Measurements from ENCODE around the gene STAT6.

Gene STAT6

GRCh38 chr12:57099766-57100165 lies 11.4 kb downstream of the STAT6 start:
- Histone ChIP-seq H3K4me1 (ENCODE audit: insufficient read depth, low read length, severe bottlenecking) (no peaks in the 10 kb centered on the region), H3K9ac (ENCODE audit: low read length) (no peak overlapping the region), H3K4me2 (ENCODE audit: low read length) (no peak overlapping the region), H3K79me2 (ENCODE audit: insufficient read depth, low read length) (no peaks in the 10 kb centered on the region), H3K4me3 (ENCODE audit: low read depth, low read length, poor library complexity, severe bottlenecking) (no peak overlapping the region), H3K27me3 (ENCODE audit: insufficient read depth, low read length) (no peaks in the 10 kb centered on the region), H3K9me2 (ENCODE audit: low read depth, low read length) (no peaks in the 10 kb centered on the region), H2AFZ (ENCODE audit: low read length) (no peak overlapping the region), H3F3A (ENCODE audit: insufficient read depth, low read length) (no peaks in the 10 kb centered on the region), H3K36me3 (ENCODE audit: insufficient read depth, low read length) (peaks cover 81% of the 10 kb centered on the region), H3K9me3 (ENCODE audit: low read length) (no peaks in the 10 kb centered on the region), H4K20me1 (ENCODE audit: insufficient read depth, low read length) (no peaks in the 10 kb centered on the region), H3K27ac (ENCODE audit: low read depth, low read length, poor library complexity, severe bottlenecking) (no peak overlapping the region)
- TF ChIP-seq EZH2 (IDR thresholded peaks at IDR 0.05; ENCODE audit: borderline replicate concordance, low read length): no peak

GRCh38 chr12:57099047-57099714 lies 12.0 kb downstream of the STAT6 start:
- Histone ChIP-seq H4K20me1 (ENCODE audit: insufficient read depth, low read length) (no peaks in the 10 kb centered on the region), H3K27ac (ENCODE audit: low read depth, low read length, poor library complexity, severe bottlenecking) (no peak overlapping the region), H3K9ac (ENCODE audit: low read length) (no peak overlapping the region), H3K9me2 (ENCODE audit: low read depth, low read length) (no peaks in the 10 kb centered on the region), H2AFZ (ENCODE audit: low read length) (no peak overlapping the region), H3K4me2 (ENCODE audit: low read length) (no peak overlapping the region), H3K9me3 (ENCODE audit: low read length) (no peaks in the 10 kb centered on the region), H3F3A (ENCODE audit: insufficient read depth, low read length) (no peaks in the 10 kb centered on the region), H3K4me3 (ENCODE audit: low read depth, low read length, poor library complexity, severe bottlenecking) (no peak overlapping the region), H3K4me1 (ENCODE audit: insufficient read depth, low read length, severe bottlenecking) (peaks cover 4% of the 10 kb centered on the region), H3K79me2 (ENCODE audit: insufficient read depth, low read length) (no peaks in the 10 kb centered on the region), H3K36me3 (ENCODE audit: insufficient read depth, low read length) (peaks cover 77% of the 10 kb centered on the region), H3K27me3 (ENCODE audit: insufficient read depth, low read length) (no peaks in the 10 kb centered on the region)
- TF ChIP-seq CTCF (IDR thresholded peaks at IDR 0.05; ENCODE audit: low read length) (no peak), EZH2 (IDR thresholded peaks at IDR 0.05; ENCODE audit: borderline replicate concordance, low read length) (no peak)

GRCh38 chr12:57098546-57098945 lies 12.6 kb downstream of the STAT6 start:
- no peaks in the 10 kb centered on the region for H4K20me1 ChIP-seq (ENCODE audit: insufficient read depth, low read length)
- H3K9me3 ChIP-seq (ENCODE audit: low read length): no peaks in the 10 kb centered on the region
- no peaks in the 10 kb centered on the region for H3K27me3 ChIP-seq (ENCODE audit: insufficient read depth, low read length)
- H3K4me1 ChIP-seq (ENCODE audit: insufficient read depth, low read length, severe bottlenecking): peaks cover 10% of the 10 kb centered on the region
- H3K36me3 ChIP-seq (ENCODE audit: insufficient read depth, low read length): peaks cover 71% of the 10 kb centered on the region; the same call in 1 of the 2 replicates
- H3K27ac ChIP-seq (ENCODE audit: low read depth, low read length, poor library complexity, severe bottlenecking): no peak overlapping the region
- no peak overlapping the region for H2AFZ ChIP-seq (ENCODE audit: low read length)
- H3F3A ChIP-seq (ENCODE audit: insufficient read depth, low read length): no peaks in the 10 kb centered on the region
- no peak overlapping the region for H3K4me2 ChIP-seq (ENCODE audit: low read length)
- no peaks in the 10 kb centered on the region for H3K9me2 ChIP-seq (ENCODE audit: low read depth, low read length)
- H3K4me3 ChIP-seq (ENCODE audit: low read depth, low read length, poor library complexity, severe bottlenecking): no peak overlapping the region
- no peaks in the 10 kb centered on the region for H3K79me2 ChIP-seq (ENCODE audit: insufficient read depth, low read length)
- H3K9ac ChIP-seq (ENCODE audit: low read length): no peak overlapping the region
- TF ChIP-seq EZH2 (IDR thresholded peaks at IDR 0.05; ENCODE audit: borderline replicate concordance, low read length): no peak
- TF ChIP-seq CTCF (IDR thresholded peaks at IDR 0.05; ENCODE audit: low read length): no peak

GRCh38 chr12:57097554-57097835 lies 13.7 kb downstream of the STAT6 start:
- no peak overlapping the region for H3K4me2 ChIP-seq (ENCODE audit: low read length)
- no peaks in the 10 kb centered on the region for H4K20me1 ChIP-seq (ENCODE audit: insufficient read depth, low read length)
- H3K36me3 ChIP-seq (ENCODE audit: insufficient read depth, low read length): peaks cover 66% of the 10 kb centered on the region; the same call in 1 of the 2 replicates
- H3K27me3 ChIP-seq (ENCODE audit: insufficient read depth, low read length): no peaks in the 10 kb centered on the region
- H3K27ac ChIP-seq (ENCODE audit: low read depth, low read length, poor library complexity, severe bottlenecking): no peak overlapping the region
- H3K4me3 ChIP-seq (ENCODE audit: low read depth, low read length, poor library complexity, severe bottlenecking): no peak overlapping the region
- H3K4me1 ChIP-seq (ENCODE audit: insufficient read depth, low read length, severe bottlenecking): peaks cover 14% of the 10 kb centered on the region
- H3K9me2 ChIP-seq (ENCODE audit: low read depth, low read length): no peaks in the 10 kb centered on the region
- H3F3A ChIP-seq (ENCODE audit: insufficient read depth, low read length): no peaks in the 10 kb centered on the region
- no peak for TF ChIP-seq EZH2 (IDR thresholded peaks at IDR 0.05; ENCODE audit: borderline replicate concordance, low read length)
- no peak for TF ChIP-seq CTCF (IDR thresholded peaks at IDR 0.05; ENCODE audit: low read length)
- H3K9me3 ChIP-seq (ENCODE audit: low read length): no peaks in the 10 kb centered on the region
- no peak overlapping the region for H2AFZ ChIP-seq (ENCODE audit: low read length)
- H3K79me2 ChIP-seq (ENCODE audit: insufficient read depth, low read length): no peaks in the 10 kb centered on the region
- H3K9ac ChIP-seq (ENCODE audit: low read length): no peak overlapping the region
